Vagina (tissue), 2 donors: ENCODE data around the gene TCF23. TPM values are rescaled to one million over a fixed set of nuclear protein-coding genes. Genes with fewer than 3 reads are reported as not detected.

ENCODE experiments used
- DNase-seq, 2 donors: peaks; one replicate each; pipeline ENCODE4 v3.0.0-alpha.2; 2017; ENCODE audit errors: extremely low spot score in 2 of 2
- H3K27ac ChIP-seq: fragments of 200-600 bp; sonication (generic); one replicate; pipeline ENCODE4 v1.5.1; 2019
- H3K27me3 ChIP-seq: fragments of 200-600 bp; sonication (generic); one replicate; pipeline ENCODE4 v1.5.1; 2019
- H3K36me3 ChIP-seq, 2 donors: fragments of 200-600 bp; sonication (generic); one replicate each; pipeline ENCODE4 v1.5.1; 2017 to 2019
- H3K4me1 ChIP-seq: fragments of 200-600 bp; sonication (generic); one replicate; pipeline ENCODE4 v1.5.1; 2019
- H3K4me3 ChIP-seq, 2 donors: fragments of 200-600 bp; sonication (generic); 1 replicate in 1 of 2; 2 replicates in 1 of 2; pipeline ENCODE4 v1.5.1; 2016 to 2019
- H3K9me3 ChIP-seq: fragments of 200-600 bp; sonication (generic); one replicate; pipeline ENCODE4 v1.5.1; 2019
- POLR2A ChIP-seq, 2 donors: fragments of 450-650 bp; IDR thresholded peaks; one replicate each; pipeline ENCODE4 v1.6.1; 2017; ENCODE audit warnings: antibody characterized with exemption in 2 of 2, mild to moderate bottlenecking in 2 of 2, moderate library complexity in 2 of 2
- POLR2AphosphoS5 ChIP-seq, 2 donors: sonication (generic); formaldehyde crosslinking; IDR thresholded peaks; one replicate each; pipeline ENCODE4 v1.9.0; 2017; ENCODE audit warnings: antibody characterized with exemption in 2 of 2, mild to moderate bottlenecking in 2 of 2, low read depth in 1 of 2; ENCODE audit not compliant: insufficient read depth in 1 of 2
- intact Hi-C: fragments of 100-400 bp; cut with DNase I; formaldehyde crosslinking; loops from one replicate; pipeline ENCODE4 v1.15.1; 2023
- total RNA-seq: library from RNA; depleted of rRNA; stranded (reverse); fragments of >200 nt; gene quantifications from one replicate; pipeline ENCODE4 v1.2.3, GENCODE V29; 2016
- TF ChIP-seq, protein P1 (sequence below), 3 experiments: fragments of 450-650 bp in 2 of 3; fragments of 200-600 bp in 1 of 3; sonication (generic) in 1 of 3; IDR thresholded peaks; one replicate each; pipeline ENCODE4 v1.5.1; 2017 to 2019; ENCODE audit warnings: antibody characterized with exemption in 3 of 3, mild to moderate bottlenecking in 2 of 3, moderate library complexity in 2 of 3

Gene TCF23
- total RNA-seq = 7.4 TPM

DNA sequence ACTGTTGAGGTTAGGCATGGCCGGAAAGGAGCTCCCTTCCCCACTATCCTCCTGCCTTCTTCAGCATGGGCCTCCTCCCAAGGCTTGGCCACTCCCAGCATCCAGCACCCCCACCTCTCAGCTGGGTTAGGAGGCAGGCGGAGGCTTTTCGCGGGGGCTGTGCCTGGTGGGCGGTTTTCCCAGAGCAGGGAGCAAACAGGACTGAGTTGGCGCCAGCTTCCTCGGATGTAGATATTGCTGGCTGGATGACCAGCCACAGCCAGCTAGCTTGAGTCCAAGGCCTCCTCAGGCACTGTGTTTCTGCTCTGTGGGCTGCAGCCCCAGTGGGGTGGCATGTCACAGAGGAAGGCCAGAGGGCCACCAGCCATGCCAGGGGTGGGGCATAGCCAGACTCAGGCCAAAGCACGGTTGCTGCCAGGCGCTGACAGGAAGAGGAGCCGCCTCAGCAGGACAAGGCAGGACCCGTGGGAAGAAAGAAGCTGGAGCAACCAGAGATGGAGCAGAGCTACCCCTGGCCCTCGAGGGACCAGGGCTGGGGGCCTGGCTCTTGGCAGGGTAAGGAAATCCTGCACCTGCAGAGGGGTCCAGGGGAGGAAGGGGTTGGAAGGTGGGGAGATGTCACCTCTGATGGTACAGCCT, at the start of gene TCF23:
TCF23 (plus strand) TSS at position 204 of the 639 bp plus-strand sequence; CDS start at position 334, 130 bp downstream.
- Histone ChIP-seq H3K9me3 (no peaks in the 10 kb centered on the region), H3K4me1 (peaks cover 1% of the 10 kb centered on the region), H3K36me3 (no peaks in the 10 kb centered on the region), H3K27me3 (no peaks in the 10 kb centered on the region), H3K4me3 (peak within 1 kb of the TSS in 1 of 2 donors; percentile 8), H3K27ac (no peak within 1 kb of the TSS)
- no peak for DNase-seq
- TF ChIP-seq POLR2A (IDR thresholded peaks at IDR 0.05) (no peak), POLR2AphosphoS5 (IDR thresholded peaks at IDR 0.05; ENCODE audit: insufficient read depth in 1 of 2, low read depth in 1 of 2) (peak; percentile 35 to 69)
- TF ChIP-seq, protein P1, sequence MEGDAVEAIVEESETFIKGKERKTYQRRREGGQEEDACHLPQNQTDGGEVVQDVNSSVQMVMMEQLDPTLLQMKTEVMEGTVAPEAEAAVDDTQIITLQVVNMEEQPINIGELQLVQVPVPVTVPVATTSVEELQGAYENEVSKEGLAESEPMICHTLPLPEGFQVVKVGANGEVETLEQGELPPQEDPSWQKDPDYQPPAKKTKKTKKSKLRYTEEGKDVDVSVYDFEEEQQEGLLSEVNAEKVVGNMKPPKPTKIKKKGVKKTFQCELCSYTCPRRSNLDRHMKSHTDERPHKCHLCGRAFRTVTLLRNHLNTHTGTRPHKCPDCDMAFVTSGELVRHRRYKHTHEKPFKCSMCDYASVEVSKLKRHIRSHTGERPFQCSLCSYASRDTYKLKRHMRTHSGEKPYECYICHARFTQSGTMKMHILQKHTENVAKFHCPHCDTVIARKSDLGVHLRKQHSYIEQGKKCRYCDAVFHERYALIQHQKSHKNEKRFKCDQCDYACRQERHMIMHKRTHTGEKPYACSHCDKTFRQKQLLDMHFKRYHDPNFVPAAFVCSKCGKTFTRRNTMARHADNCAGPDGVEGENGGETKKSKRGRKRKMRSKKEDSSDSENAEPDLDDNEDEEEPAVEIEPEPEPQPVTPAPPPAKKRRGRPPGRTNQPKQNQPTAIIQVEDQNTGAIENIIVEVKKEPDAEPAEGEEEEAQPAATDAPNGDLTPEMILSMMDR (IDR thresholded peaks at IDR 0.05) = no peak
- intact Hi-C loops = no loop called here

DNA sequence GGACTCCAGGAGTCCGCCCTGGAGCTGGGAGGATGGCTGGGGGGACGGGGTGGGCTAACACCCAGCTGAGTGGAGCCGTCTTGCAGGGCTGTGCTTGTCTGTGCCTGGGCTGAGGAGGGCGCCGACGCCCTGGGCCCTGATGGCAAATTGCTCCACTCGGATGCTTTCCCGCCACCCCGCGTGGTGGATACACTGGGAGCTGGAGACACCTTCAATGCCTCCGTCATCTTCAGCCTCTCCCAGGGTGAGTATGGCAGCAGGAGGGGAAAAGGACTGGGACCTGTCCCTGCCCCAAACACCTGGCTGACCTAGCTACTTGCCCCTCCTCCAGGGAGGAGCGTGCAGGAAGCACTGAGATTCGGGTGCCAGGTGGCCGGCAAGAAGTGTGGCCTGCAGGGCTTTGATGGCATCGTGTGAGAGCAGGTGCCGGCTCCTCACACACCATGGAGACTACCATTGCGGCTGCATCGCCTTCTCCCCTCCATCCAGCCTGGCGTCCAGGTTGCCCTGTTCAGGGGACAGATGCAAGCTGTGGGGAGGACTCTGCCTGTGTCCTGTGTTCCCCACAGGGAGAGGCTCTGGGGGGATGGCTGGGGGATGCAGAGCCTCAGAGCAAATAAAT, 49.4 kb upstream of the TCF23 start:
- no peak for DNase-seq
- intact Hi-C loops = loop anchor here (5.0 kb wide), 1 partner anchor 183 kb away; the partner anchor contains the start of gene TRIM54
- H3K4me1 ChIP-seq = peaks cover 8% of the 10 kb centered on the region
- TF ChIP-seq POLR2A (IDR thresholded peaks at IDR 0.05) (no peak), POLR2AphosphoS5 (IDR thresholded peaks at IDR 0.05; ENCODE audit: insufficient read depth in 1 of 2, low read depth in 1 of 2) (no peak)
- TF ChIP-seq, protein P1 (IDR thresholded peaks at IDR 0.05) = no peak
- H3K27me3 ChIP-seq = no peaks in the 10 kb centered on the region
- no peaks in the 10 kb centered on the region for H3K9me3 ChIP-seq
- no peaks in the 10 kb centered on the region for H3K36me3 ChIP-seq
- no peak overlapping the region for H3K4me3 ChIP-seq
- H3K27ac ChIP-seq = no peak overlapping the region

DNA sequence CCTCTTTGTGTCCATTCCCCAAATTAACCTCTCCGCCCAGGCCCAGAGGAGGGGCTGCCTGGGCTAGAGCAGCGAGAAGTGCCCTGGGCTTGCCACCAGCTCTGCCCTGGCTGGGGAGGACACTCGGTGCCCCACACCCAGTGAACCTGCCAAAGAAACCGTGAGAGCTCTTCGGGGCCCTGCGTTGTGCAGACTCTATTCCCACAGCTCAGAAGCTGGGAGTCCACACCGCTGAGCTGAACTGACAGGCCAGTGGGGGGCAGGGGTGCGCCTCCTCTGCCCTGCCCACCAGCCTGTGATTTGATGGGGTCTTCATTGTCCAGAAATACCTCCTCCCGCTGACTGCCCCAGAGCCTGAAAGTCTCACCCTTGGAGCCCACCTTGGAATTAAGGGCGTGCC, 48.8 kb upstream of the TCF23 start:
- intact Hi-C loops = loop anchor here (5.0 kb wide), 1 partner anchor 92 kb away; no protein-coding TSS in a partner anchor
- DNase-seq = no peak
- H3K4me1 ChIP-seq = peaks cover 8% of the 10 kb centered on the region
- H3K4me3 ChIP-seq = no peak overlapping the region
- no peaks in the 10 kb centered on the region for H3K27me3 ChIP-seq
- no peaks in the 10 kb centered on the region for H3K36me3 ChIP-seq
- H3K27ac ChIP-seq = no peak overlapping the region
- no peaks in the 10 kb centered on the region for H3K9me3 ChIP-seq
- no peak for TF ChIP-seq POLR2AphosphoS5 (IDR thresholded peaks at IDR 0.05; ENCODE audit: insufficient read depth in 1 of 2, low read depth in 1 of 2)
- TF ChIP-seq, protein P1 (IDR thresholded peaks at IDR 0.05) = no peak

DNA sequence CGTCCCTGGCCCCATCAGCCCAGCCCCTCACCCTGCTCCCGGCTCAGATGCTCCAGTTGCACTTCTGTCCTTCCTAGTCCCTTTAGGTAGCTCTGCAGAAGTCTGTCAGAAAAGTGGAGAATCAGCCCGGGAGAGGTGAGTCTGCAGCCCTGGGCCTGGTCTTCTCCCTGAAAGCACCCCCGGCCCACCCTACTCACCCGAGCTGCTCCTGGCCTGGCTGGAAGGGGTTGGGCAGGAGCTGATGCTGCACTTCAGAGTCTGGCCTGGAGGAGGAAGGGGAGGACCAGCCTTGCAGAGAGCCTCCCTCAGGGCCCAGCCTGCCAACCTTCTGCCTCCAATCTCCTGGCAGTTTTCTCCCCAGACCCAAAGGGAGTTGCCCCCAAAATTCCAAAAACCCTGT, 46.5 kb upstream of the TCF23 start:
- H3K27ac ChIP-seq = no peak overlapping the region
- no peaks in the 10 kb centered on the region for H3K36me3 ChIP-seq
- intact Hi-C loops = loop anchor here (5.0 kb wide), 1 partner anchor 90 kb away; no protein-coding TSS in a partner anchor
- H3K27me3 ChIP-seq = no peaks in the 10 kb centered on the region
- no peaks in the 10 kb centered on the region for H3K4me1 ChIP-seq
- TF ChIP-seq, protein P1 (IDR thresholded peaks at IDR 0.05) = no peak
- no peaks in the 10 kb centered on the region for H3K9me3 ChIP-seq
- no peak for DNase-seq
- H3K4me3 ChIP-seq = no peak overlapping the region

DNA sequence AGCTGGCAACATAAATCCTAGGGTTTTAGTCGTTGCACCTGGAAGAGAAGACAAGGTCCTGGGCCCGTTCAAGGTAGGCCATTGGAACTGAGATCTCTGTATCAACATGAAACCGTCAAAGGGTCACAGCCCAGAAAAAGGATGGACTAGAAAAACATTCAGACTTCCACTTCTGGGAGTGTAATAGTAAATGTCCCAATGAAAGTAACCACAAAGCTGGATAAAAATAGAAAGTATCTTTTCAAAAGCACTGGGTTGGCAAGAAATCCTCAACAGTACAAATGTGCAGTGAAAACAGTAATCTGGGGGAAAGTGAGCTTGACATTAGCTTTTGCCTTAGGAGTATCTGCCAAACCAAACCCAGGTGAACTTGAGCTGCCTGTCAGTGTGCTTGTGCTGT, 42.8 kb upstream of the TCF23 start:
- DNase-seq = no peak
- Histone ChIP-seq H3K27ac (no peak overlapping the region), H3K9me3 (no peaks in the 10 kb centered on the region), H3K27me3 (no peaks in the 10 kb centered on the region), H3K4me3 (no peak overlapping the region), H3K36me3 (no peaks in the 10 kb centered on the region), H3K4me1 (no peaks in the 10 kb centered on the region)
- intact Hi-C loops = no loop called here
- TF ChIP-seq, protein P1 (IDR thresholded peaks at IDR 0.05) = no peak
- TF ChIP-seq POLR2A (IDR thresholded peaks at IDR 0.05) (no peak), POLR2AphosphoS5 (IDR thresholded peaks at IDR 0.05; ENCODE audit: insufficient read depth in 1 of 2, low read depth in 1 of 2) (no peak)
